ENCODE measurements around the gene SLC5A2.
A peak's percentile ranks its signal among the peaks of the same experiment; 100 is the strongest.
"Not testable (repeated sequence)": the region's sequence is repeated elsewhere in the genome, so short reads cannot be mapped to it uniquely, and the experiment has no call there.

The SLC5A2 gene

DNA sequence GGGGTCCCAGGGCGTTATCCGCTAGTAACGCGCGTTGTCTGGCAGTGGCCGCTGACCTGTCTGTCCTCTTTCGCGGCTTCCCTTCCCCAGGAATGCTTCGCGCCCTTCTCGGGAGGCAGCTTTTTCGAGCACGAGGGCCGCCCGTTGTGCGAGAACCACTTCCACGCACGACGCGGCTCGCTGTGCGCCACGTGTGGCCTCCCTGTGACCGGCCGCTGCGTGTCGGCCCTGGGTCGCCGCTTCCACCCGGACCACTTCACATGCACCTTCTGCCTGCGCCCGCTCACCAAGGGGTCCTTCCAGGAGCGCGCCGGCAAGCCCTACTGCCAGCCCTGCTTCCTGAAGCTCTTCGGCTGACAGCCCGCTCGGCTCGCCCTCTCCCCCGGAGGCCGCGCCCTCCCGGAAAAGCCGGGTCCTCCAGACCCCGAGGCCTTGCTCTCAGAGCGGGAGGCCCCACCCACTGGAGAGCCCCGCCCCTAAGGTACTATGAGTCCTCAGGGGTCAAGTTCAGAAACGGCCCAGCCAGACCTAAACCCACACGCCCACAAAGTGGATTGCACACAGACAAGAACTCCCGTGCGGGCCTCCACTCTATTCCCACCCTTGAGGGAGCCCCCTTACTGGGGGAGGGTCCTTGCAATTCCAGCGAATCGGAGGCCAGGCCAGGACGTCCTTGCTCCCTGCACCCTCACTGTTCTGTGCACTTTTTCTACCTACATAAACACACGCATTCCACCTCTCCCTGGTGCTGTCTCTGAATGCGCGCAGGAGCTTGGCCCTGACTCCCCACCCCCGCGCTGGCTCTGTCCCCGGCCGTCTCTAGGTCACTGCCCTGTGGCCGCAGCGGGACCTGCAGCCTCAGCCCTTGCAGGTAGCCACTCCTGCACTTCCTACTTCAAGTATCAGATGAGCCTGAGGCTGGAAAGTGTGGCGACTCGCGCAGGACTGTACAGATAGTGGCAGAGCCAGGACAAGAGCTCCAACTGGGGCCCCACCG is 5.4 kb upstream of the SLC5A2 start:
- peak; percentile 51 for DNase-seq

DNA sequence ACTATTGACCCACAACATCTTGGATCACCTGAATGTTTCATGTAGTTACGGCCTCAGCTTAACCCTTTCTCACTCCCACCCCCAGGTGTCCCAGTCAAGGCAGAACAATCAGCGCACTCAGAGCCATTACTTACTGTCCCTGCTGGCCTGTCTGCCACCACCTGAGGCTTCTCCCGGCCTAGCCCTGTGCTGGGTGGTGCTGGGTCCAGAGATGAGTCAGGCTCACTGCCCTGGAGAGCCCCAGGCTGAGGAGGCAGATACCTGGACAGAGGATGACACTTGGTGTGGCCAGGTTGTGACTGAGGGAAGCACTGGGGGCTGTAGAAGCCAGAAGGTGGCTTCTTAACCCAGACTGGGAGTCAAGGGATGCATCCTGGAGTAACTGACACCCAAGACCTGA is 4.0 kb upstream of the SLC5A2 start:
- no peak for DNase-seq

DNA sequence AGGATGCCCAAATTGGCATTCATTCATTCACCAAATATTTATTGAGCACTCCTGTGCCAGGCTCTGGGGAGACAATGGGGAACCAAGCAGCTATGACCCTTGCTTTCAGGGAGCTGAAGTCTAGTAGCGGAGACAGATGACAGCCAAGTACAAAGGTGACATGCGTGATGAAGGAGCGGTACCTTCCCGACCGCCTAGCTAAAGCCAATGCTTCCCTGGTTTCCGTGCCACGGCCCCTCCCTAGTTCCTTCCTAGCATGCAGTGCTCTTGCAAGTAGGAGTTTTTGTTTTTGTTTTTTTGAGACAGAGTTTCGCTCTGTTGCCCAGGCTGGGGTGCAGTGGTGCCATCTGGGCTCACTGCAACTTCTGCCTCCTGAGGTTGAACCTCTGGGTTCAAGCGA is 3.2 kb upstream of the SLC5A2 start:
- no peak for DNase-seq

- no peak for DNase-seq
Measured at GRCh38 chr16:31480851-31481536, 1.9 kb upstream of the SLC5A2 start.

- DNase-seq = not testable (repeated sequence)
Measured at GRCh38 chr16:31484048-31484447, 1.1 kb downstream of the SLC5A2 start.

DNA sequence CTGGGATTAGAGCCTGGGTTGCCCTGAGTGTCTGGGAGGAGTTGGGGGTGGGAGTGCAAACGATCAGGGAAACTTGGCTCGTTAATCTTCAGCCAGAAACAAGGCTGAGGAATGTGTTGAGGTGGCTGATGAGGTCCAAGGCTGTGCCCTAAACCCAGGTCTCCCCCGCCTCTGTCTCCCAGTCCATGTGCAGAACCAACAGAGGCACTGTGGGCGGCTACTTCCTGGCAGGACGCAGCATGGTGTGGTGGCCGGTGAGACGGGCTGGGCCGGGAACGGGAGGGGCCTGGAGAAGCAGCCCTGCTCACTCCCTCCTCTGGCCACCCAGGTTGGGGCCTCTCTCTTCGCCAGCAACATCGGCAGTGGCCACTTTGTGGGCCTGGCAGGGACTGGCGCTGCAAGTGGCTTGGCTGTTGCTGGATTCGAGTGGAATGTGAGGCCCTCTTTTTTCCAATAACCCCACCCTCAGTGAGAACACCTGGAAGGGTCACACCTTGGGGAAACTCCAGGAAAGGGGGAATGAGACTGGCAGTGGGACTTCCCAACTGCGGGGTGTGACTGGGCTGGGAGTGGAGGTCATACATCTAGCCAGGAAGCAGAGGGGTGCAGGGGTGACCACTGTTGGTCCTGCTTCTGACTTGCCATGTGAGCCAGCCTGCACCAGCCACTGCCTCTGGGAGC is 1.7 kb downstream of the SLC5A2 start:
- DNase-seq = no peak

DNA sequence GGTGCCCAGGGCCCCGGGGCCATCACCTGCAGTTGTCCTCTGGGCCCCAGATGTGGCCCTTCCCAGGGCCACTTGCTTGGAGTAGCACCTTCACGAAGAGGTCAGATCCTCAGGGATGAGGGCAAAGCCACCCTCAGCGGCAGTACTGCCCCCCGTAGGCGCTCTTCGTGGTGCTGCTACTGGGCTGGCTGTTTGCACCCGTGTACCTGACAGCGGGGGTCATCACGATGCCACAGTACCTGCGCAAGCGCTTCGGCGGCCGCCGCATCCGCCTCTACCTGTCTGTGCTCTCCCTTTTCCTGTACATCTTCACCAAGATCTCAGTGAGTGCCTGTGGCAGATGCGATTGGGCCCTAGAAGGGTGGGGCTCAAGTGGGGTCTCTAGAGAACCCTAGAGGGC is 2.6 kb downstream of the SLC5A2 start:
- no peak for DNase-seq

- DNase-seq = peak; percentile 80
Measured at GRCh38 chr16:31486045-31486444, 3.1 kb downstream of the SLC5A2 start.

DNA sequence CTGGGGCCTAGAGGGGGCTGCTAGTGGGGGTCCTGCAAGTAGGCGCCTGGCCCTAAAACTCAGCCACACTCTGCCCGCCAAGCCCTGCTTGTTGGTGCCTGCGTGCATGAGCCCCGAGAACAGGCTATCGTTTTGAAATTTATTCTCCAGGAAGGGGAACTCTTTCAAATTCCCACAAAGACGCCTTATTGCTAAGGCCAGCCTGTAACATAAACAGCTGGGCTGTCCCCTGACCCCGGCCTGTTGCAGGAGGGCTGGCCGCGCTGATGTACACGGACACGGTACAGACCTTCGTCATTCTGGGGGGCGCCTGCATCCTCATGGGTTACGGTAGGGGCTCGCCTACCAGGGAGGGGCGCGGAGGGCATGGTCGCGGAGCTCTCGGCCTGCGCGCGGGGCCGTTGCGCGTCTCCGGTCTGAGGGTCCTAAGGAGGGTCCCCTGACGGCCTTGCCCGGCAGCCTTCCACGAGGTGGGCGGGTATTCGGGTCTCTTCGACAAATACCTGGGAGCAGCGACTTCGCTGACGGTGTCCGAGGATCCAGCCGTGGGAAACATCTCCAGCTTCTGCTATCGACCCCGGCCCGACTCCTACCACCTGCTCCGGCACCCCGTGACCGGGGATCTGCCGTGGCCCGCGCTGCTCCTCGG is 4.3 kb downstream of the SLC5A2 start:
- no peak for DNase-seq

DNA sequence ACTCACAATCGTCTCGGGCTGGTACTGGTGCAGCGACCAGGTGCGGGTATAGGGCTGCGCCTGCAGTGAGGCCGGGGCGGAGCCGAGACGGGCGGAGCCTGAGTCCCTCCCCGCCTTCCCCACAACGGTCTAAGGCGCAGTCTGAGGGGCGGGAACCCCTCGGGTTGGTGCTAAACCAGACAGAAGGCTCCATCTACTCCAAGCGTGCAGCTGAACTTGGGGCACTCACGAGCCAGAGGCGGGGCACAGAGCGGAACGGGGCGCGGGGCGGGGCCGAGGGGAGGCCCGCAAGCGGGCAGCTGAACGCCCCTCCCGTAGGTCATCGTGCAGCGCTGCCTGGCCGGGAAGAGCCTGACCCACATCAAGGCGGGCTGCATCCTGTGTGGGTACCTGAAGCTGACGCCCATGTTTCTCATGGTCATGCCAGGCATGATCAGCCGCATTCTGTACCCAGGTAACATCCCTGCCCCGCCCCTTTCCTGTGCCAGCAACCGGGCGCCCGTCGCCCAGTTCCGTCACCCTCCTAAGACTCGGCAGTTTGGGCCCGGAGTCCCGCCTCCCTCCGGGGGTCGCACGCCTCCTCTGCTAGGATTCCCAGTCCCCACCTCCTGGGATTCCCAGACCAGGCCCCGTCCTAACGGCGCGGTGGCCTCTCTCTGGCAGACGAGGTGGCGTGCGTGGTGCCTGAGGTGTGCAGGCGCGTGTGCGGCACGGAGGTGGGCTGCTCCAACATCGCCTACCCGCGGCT is 5.0 kb downstream of the SLC5A2 start:
- peak; percentile 68 for DNase-seq

DNA sequence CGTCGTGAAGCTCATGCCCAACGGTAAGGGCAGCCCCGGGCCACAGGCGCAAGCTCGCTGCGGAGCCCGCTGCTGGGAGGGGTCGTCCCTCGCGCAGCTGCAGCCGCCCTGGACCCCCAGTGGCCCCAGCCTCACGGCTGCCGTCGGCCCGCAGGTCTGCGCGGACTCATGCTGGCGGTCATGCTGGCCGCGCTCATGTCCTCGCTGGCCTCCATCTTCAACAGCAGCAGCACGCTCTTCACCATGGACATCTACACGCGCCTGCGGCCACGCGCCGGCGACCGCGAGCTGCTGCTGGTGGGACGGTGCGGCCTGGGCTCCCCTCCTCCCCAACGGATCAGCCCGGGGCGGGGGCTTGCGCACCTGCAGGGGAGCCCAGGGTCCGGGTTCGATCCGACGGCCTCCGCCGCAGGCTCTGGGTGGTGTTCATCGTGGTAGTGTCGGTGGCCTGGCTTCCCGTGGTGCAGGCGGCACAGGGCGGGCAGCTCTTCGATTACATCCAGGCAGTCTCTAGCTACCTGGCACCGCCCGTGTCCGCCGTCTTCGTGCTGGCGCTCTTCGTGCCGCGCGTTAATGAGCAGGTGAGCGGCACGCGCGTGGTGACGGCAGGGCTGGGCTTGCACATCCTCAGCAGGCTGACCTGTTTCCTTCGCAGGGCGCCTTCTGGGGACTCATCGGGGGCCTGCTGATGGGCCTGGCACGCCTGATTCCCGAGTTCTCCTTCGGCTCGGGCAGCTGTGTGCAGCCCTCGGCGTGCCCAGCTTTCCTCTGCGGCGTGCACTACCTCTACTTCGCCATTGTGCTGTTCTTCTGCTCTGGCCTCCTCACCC is 5.8 kb downstream of the SLC5A2 start:
- DNase-seq = peak; percentile 47

DNA sequence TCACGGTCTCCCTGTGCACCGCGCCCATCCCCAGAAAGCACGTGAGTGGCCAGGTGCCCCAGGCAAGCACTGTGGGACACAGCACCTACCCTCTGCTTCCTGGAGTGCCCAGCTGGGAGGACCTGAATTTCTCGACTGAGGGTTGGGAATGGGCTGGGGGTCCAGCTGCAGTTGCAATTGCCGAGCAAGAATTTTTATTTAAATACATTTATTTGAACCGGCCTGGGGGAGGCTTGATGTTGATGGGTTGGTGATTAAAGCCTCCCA is 6.3 kb downstream of the SLC5A2 start:
- no peak for DNase-seq

DNA sequence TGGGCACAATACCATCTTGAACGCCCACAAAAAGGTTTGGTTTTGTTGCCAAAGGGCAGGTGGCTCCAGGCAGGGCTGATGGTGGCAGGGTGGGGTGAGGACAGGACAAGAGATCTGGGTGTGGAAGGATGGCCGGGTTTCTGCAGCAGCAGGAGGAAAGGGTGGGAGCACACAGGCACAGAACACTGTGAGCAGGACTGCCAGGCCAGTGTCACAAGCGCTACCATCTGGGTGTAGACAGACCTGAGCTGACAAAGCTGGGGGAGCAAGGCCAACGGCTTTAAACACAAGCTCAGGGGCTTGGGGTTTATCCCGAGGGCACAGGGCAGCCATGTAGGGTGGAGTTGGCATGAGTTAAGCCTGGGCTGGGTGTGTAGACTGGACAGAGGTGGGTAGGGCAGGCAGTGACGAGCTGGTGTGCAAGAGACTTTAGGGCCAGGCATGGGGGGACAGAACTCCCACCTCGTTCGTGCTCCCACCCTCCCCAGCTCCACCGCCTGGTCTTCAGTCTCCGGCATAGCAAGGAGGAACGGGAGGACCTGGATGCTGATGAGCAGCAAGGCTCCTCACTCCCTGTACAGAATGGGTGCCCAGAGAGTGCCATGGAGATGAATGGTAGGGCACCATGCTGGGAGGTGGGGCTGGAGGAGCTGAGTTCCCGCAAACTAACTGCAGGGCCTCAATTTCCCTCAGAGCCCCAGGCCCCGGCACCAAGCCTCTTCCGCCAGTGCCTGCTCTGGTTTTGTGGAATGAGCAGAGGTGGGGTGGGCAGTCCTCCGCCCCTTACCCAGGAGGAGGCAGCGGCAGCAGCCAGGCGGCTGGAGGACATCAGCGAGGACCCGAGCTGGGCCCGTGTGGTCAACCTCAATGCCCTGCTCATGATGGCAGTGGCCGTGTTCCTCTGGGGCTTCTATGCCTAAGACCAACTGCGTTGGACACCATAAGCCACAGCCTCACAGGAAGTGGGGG is 7.0 kb downstream of the SLC5A2 start:
- DNase-seq = no peak

GRCh38 chr16:31491778-31492418 is 9.0 kb downstream of the SLC5A2 start:
- no peak for DNase-seq

DNA sequence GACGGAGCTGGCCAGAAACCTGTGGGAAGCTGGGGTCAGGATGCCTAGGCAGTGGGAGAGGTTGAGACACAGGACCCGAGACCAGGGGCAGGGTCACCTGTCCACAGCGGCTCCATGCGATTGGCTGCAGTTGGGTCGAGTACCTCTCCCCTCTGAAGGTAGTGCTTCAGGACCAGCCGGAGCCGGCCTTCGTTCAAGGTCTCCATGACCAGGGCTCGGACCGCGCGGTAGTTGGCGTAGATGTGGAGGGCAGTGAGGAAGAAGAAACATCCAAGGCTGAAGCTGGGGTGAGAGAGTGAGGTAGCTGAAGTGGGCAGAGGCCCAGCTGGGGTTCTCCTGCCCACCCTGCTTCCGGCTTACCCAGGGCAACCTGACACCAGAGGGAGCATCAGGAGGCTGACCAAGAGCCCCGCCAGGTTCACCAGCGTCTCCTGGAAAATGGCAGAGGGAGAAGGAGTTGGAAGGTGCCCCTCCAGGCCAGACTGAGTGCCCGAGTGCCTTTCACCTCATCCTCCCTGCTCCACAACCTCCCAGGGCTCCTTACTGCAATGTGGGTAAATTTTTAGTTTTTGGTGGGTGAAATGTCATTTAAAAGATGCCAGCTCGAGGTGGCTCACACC is 10.7 kb downstream of the SLC5A2 start:
- no peak for DNase-seq

DNA sequence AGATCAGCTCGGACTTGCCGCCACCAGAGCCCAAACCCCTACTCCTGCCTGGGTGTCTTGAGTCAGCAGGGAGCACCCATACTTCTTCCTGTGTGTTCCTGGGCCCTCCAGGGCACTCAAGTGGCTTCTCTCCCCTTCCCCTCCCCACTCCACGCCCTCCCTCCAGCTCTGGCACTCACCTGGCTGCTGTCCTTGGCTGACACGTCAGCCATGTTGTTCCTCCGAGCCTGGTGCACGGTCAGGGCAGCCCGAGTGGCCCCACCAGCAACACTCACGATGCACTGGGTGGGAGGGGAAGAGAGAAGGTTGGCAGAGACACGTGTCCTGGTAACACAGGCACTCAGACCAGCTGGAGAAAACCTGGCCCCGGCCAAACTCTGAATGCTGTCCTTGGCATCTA is 13.7 kb downstream of the SLC5A2 start:
- no peak for DNase-seq

DNA sequence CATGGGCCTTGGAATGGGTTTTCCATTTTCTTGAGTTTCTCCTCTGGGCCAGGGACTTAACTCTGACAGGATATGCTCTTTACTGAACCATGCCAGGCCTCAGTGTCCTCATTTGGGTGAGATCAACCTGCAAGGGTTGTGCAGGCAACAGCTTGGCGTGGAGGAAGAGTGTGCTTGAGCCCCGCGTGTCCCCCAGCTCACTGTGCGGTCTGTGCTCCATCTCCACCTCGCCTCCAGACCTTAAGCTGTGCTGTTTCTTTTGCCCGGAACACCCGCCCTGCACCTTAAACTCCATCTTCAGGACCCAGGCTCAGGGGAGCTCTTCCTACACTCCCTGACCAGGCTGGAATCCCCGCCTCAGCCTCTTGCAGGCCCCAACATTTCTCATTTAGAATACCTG is 15.6 kb downstream of the SLC5A2 start:
- DNase-seq = no peak

DNA sequence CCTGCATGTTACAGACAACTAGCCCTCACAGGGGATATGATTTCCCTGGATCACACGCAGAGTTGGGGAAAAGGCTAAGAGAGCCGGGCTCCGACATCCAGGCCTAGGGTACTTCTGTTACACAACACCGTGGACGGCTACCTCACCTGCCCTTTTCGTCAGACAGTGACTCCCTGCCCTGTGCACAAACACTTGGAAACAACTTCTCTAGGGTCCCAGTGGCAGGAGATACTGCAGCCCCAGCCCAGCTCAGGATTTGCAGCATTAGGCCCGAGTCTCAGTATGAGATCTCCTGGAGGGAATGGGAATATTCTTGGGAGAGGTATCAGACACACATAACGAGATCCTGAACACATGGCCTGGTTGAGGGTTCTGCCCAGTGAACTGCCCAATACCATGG is 17.0 kb downstream of the SLC5A2 start:
- DNase-seq = no peak

DNA sequence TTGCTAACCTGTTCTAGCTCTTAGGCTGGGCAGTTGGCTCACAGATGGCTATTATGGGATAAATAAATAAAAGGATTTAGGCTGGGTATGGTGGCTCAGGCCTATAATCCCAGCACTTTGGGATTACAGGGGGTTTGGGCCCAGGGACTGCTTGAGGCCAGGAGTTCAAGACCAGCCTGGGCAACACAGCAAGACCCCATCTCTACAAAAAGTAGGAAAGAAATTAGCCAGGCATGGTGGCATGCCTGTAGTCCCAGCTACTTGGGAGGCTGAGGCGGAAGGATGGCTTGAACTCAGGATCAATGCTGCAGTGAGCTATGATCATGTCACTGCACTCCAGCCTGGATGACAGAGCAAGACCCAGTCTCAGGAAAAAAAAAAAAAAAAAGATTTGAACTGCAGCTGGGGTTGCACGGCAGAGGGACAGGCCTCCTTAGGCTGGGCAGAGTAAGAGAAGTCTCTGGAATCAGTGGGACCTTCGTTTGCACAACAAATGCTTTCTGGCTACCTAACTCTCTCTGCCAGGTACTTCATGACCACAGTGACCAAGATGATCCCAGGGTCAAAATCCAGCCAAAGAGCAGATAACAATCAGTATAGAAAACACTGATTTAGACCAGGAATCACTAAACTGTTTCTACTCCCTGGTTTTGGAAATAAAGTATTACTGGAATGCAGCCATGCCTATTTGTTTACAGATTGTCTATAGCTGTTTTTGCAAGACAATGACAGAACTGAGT is 18.5 kb downstream of the SLC5A2 start:
- no peak for DNase-seq
